KMS-11 (cell line): ENCODE measurements around the gene CRYZL1.

Source experiments
- H2AFZ ChIP-seq: fragments of 200-600 bp; sonication (generic); 2 replicates; pipeline ENCODE4 v1.6.1; 2016; ENCODE audit warnings: antibody characterized with exemption, mixed run types, low read depth
- H3K27ac ChIP-seq: fragments of 200-600 bp; sonication (generic); 2 replicates; pipeline ENCODE4 v1.6.1; 2016; ENCODE audit warnings: mild to moderate bottlenecking, mixed run types
- H3K27me3 ChIP-seq: fragments of 200-600 bp; sonication (generic); 2 replicates; pipeline ENCODE4 v1.6.1; 2017; ENCODE audit warnings: mild to moderate bottlenecking, low read depth, mixed run types, moderate library complexity; ENCODE audit not compliant: insufficient read depth
- H3K36me3 ChIP-seq: fragments of 200-600 bp; sonication (generic); 2 replicates; pipeline ENCODE4 v1.6.1; 2017; ENCODE audit warnings: mild to moderate bottlenecking, mixed run types; ENCODE audit not compliant: insufficient read depth
- H3K4me1 ChIP-seq: fragments of 200-600 bp; sonication (generic); 2 replicates; pipeline ENCODE4 v1.6.1; 2016; ENCODE audit warnings: mild to moderate bottlenecking, low read depth, mixed run types; ENCODE audit not compliant: poor library complexity, severe bottlenecking
- H3K4me2 ChIP-seq: fragments of 200-600 bp; sonication (generic); 2 replicates; pipeline ENCODE4 v1.7.0; 2016; ENCODE audit warnings: mild to moderate bottlenecking, mixed run types
- H3K4me3 ChIP-seq: fragments of 200-600 bp; sonication (generic); IDR thresholded peaks from 2 replicates; pipeline ENCODE4 v1.6.1; 2017; ENCODE audit warnings: low read depth, low read length, mixed read lengths; ENCODE audit not compliant: insufficient read depth
- H3K79me2 ChIP-seq: fragments of 200-600 bp; sonication (generic); 2 replicates; pipeline ENCODE4 v1.6.1; 2016; ENCODE audit warnings: low read depth, mixed run types; ENCODE audit not compliant: insufficient read depth
- H3K9ac ChIP-seq: fragments of 200-600 bp; sonication (generic); 2 replicates; pipeline ENCODE4 v1.6.1; 2016; ENCODE audit warnings: mild to moderate bottlenecking, mixed run types
- H4K20me1 ChIP-seq: fragments of 200-600 bp; sonication (generic); 2 replicates; pipeline ENCODE4 v1.6.1; 2016; ENCODE audit warnings: mild to moderate bottlenecking, mixed run types; ENCODE audit not compliant: insufficient read depth
- CTCF ChIP-seq: fragments of 200-600 bp; sonication (generic); conservative IDR thresholded peaks from 2 replicates; pipeline ENCODE4 v1.6.1; 2017; ENCODE audit warnings: low read depth, mild to moderate bottlenecking, antibody characterized with exemption, low read length, moderate library complexity, mixed read lengths

Gene CRYZL1

GRCh38 chr21:33657124-33657820 lies 15.7 kb upstream of the CRYZL1 start:
- no peak for TF ChIP-seq CTCF
- no peaks in the 10 kb centered on the region for H3K4me1 ChIP-seq
- H3K4me2 ChIP-seq, result no peak overlapping the region
- no peaks in the 10 kb centered on the region for H4K20me1 ChIP-seq
- H3K9ac ChIP-seq, result no peak overlapping the region
- H3K36me3 ChIP-seq, result no peaks in the 10 kb centered on the region
- H3K27ac ChIP-seq, result no peak overlapping the region
- H3K4me3 ChIP-seq, result no peak overlapping the region
- no peak overlapping the region for H2AFZ ChIP-seq
- H3K79me2 ChIP-seq, result no peaks in the 10 kb centered on the region; the same call in 1 of the 2 replicates
- no peaks in the 10 kb centered on the region for H3K27me3 ChIP-seq

GRCh38 chr21:33655588-33656221 lies 14.2 kb upstream of the CRYZL1 start:
- H3K79me2 ChIP-seq, result no peaks in the 10 kb centered on the region; the same call in 1 of the 2 replicates
- no peak overlapping the region for H3K27ac ChIP-seq
- H3K36me3 ChIP-seq, result no peaks in the 10 kb centered on the region
- no peak overlapping the region for H3K4me3 ChIP-seq
- no peaks in the 10 kb centered on the region for H4K20me1 ChIP-seq
- no peak overlapping the region for H3K9ac ChIP-seq
- no peaks in the 10 kb centered on the region for H3K27me3 ChIP-seq
- H3K4me1 ChIP-seq, result no peaks in the 10 kb centered on the region
- no peak overlapping the region for H2AFZ ChIP-seq
- no peak overlapping the region for H3K4me2 ChIP-seq
- TF ChIP-seq CTCF, result no peak

GRCh38 chr21:33654412-33654811 lies 12.9 kb upstream of the CRYZL1 start:
- H3K4me1 ChIP-seq, result no peaks in the 10 kb centered on the region
- TF ChIP-seq CTCF, result no peak
- H3K36me3 ChIP-seq, result no peaks in the 10 kb centered on the region
- H3K4me2 ChIP-seq, result no peak overlapping the region
- H2AFZ ChIP-seq, result no peak overlapping the region
- H3K79me2 ChIP-seq, result no peaks in the 10 kb centered on the region
- H3K4me3 ChIP-seq, result no peak overlapping the region
- no peak overlapping the region for H3K9ac ChIP-seq
- no peaks in the 10 kb centered on the region for H3K27me3 ChIP-seq
- no peaks in the 10 kb centered on the region for H4K20me1 ChIP-seq
- no peak overlapping the region for H3K27ac ChIP-seq

- Histone ChIP-seq H3K36me3 (no peaks in the 10 kb centered on the region), H3K27ac (no peak overlapping the region), H3K79me2 (peaks cover 4% of the 10 kb centered on the region; the same call in 1 of the 2 replicates), H3K9ac (no peak overlapping the region), H3K4me2 (no peak overlapping the region), H2AFZ (no peak overlapping the region), H3K27me3 (no peaks in the 10 kb centered on the region), H3K4me3 (no peak overlapping the region), H4K20me1 (no peaks in the 10 kb centered on the region; the same call in 1 of the 2 replicates), H3K4me1 (no peaks in the 10 kb centered on the region)
- TF ChIP-seq CTCF, result no peak
Measured at GRCh38 chr21:33651965-33652680, 10.6 kb upstream of the CRYZL1 start.
